NCI-H1694 (cell line): ENCODE measurements around the gene FTCD.
"Not testable (repeated sequence)": the region's sequence is repeated elsewhere in the genome, so short reads cannot be mapped to it uniquely, and the experiment has no call there.

Experiments
- DNase-seq: peaks from one replicate; lab custom pipeline; 2025; lab: John Stamatoyannopoulos, UW

The FTCD gene

DNA sequence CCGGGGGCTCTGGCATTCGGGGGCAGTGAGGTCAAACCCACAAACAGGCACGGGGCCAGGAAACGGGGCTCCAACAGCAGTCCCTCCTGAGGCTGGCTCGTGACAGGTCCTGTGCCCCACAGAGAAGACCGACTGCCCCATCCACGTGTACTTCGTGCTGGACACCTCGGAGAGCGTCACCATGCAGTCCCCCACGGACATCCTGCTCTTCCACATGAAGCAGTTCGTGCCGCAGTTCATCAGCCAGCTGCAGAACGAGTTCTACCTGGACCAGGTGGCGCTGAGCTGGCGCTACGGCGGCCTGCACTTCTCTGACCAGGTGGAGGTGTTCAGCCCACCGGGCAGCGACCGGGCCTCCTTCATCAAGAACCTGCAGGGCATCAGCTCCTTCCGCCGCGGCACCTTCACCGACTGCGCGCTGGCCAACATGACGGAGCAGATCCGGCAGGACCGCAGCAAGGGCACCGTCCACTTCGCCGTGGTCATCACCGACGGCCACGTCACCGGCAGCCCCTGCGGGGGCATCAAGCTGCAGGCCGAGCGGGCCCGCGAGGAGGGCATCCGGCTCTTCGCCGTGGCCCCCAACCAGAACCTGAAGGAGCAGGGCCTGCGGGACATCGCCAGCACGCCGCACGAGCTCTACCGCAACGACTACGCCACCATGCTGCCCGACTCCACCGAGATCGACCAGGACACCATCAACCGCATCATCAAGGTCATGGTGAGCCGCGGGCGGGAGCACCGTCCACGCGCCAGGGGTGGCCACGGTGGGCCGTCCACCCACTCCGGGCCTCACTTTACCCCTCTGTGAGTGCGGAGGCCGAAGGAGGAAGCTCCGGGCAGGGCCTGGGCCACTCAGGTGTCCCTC is 43.3 kb downstream of the FTCD start:
- no peak for DNase-seq

DNA sequence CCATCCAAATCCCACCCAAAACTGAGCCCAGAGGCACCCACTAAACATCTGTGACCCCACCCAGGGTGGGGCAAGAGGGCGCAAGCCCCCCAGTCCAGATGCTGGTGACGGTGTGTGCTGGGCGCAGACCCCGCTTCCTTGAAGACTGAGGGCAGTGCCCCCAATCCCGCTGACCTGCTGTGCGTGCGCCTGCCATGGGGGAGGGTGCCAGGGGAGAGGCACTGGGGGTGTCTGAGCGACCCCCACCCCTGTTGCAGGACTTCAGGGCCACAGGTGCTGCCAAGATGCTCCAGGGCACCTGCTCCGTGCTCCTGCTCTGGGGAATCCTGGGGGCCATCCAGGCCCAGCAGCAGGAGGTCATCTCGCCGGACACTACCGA is 44.2 kb downstream of the FTCD start:
- DNase-seq, result no peak

DNA sequence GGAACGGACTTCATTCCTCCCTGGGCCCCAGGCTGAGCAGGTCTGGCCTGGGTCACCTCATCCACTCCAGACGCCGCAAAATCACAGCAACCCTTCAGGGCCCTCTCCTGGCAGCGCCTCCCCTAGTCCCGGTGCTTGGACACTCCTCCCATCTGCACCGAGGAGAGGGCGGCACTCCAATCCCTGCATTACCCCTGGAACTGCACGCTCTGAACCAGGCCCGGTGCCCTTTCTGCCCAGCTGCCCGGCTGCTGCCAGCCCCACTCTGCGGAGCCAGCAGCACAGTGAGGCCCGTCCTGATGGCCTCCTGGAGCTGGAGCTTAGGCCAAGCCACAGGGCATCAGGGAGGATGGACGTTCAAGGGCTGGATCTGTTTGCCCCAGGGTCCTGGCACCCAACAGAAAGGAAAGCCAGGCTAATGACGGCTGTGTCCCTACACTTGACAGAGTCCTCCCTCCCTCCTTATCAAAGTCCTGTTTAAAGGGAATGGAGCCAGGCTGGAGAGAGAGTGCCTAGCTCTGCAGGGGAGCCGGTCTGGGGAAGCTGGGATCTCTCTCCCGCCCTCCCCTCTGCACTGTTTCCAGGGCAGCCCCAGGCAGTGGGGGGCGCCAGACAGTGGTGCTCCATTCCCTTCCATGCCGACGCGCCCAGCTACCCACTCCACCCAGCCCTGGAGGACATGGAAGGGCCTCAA is 44.7 kb downstream of the FTCD start:
- no peak for DNase-seq

DNA sequence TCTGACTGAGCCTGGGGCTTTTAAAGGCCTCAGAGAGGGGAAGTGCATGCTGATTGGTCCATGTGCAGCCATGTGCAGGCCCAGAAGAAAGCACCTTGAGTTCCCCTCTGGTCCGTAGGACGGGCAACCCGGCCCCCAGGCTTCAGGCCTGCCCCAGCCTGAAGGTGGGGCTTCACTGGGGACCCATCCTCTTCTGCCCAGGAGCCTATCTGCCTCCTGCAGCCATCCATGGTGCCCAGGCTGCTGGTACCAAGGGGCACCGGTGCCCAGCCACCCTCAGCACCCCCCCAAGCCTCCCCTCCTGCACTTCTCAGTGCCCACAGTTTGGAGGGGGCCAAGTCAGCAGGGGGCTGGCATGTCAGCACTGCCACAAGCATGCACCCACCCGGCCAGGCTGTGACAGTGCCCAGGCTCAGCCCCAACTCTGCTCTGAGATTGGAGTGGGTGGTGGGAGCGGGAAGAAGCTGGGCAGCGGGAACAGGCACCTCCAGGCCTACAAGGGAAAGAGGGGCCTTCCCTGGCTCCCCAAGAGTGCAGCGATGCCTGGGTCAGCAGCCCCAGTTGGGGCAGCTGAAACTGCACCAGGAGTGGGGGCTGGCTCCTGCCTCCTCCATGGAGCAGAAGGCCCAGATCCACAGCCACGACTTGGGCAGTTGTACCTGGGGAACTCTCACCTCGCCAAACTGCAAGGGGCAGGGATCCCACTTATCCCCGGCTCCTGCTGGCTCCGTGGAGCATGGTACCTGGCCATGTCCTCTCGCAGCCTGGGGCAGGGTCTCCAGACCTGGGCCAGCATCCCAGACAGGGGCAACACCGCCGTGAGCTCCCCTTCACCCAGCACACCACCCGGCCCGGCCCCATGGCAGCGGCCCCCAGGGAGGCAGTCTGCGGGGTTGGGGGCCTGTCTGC is 45.8 kb downstream of the FTCD start:
- DNase-seq, result no peak

DNA sequence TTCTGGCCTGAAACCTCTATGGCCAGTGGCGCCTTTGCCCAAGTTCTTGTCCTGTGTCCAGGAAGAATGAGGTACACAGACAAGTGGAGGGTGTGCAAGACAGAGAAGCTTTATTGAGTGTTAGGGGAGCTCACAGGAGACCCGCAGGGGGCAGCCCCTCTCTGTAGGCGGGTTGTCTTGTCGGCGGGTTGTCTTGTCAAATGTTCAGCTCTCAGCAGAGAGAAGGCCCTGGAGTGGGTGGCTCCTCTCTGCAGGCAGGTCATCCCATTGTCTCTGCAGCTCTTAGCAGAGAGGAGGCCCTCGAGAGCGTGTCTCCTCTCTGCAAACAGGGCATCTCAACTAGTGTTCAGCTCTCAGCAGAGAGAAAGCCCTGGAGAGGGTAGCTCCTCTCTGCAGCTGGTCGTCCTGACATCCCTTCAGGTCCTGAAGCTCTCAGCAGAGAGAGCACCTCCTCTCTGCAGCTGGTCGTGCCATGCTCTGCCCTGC is 46.5 kb downstream of the FTCD start:
- DNase-seq, result no peak

DNA sequence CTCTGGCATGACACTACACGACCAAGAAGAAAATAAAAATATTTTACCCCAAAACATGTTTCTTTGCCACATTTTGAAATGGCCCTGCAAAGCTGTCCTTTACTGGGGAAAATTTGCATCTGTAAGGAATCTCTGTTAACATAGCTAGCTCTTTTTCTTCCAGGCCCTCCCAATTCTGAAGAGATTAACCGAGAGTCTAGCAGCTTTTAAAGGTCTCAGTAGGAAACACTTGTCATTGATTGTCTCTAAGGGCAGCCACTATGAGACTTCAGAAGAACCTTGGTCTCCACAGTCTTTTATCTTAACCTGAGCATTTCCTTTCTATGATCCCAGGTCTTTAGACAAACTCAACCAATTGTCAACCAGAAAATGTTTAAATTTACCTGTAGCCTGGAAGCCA is 48.0 kb downstream of the FTCD start:
- DNase-seq, result not testable (repeated sequence)

DNA sequence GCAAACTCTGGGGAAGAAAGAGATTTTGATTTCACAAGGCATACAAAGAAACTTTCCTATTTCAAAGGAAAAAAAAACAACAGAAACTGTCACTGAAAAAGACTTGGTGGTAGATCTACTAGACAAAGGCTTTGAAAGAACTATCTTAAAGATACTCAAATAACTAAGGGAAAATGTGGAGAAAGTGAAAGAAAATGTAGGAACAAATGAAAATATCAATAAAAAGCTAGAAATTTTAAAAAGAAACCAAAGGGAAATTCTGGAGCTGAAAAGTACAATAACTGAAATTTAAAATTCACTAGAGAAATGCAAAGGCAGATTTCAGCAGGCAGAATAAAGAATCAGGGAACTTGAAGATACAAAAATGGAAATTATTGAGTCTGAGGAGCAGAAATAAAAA is 51.3 kb downstream of the FTCD start:
- DNase-seq, result no peak

DNA sequence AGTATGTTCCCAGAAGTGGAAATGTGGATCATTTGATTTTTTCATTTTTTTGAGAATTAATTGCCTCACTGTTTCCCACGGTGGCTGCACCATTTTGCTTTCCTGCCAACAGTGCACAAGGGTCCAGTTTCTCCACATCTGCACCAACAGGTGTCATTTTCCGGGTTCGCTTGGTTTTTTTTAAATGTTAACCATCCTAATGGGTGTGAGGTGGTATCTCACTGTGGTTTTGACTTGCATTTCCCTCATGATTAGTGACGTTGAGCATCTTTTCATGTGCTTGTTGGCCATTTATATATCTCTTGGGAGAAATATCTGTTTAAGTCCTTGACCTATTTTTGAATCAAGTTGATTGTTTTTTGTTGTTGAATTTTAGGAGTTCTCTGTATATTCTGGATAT is 54.5 kb downstream of the FTCD start:
- DNase-seq, result no peak

DNA sequence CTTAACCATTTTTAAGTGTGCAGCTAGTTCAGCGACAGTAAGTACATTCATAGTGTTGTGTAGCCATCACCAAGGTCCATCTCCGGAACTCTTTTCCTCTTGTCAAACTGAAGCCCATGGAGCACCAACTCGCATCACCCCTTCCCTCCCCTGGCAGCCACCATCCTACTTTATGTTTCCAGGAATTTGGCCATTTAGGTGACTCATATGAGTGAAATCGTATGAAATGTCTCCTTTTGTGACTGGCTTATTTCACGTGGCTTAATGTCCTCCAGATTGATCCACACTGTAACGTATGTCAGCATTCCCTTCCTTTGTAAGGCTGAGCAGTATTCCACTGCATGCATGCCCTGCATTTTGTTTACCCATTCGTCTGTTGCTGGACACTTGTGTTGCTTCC is 55.0 kb downstream of the FTCD start:
- DNase-seq, result no peak

DNA sequence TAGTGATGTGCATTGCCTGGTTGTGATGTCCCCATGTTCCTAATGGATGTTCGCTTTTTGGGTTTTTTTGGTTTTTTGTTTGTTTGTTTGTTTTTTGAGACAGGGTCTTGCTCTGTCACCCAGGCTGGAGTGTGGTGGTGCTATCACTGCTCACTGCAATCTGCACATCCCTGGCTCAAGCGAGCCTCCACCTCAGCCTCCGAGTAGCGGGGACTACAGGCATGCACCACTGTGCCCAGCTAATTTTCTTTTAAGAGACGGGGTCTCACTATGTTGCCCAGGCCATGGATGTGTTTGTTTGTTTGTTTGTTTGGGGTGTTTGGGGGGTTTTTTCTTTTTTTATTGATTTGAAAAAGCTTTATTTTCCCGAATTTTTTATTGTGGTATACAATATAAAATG is 55.4 kb downstream of the FTCD start:
- no peak for DNase-seq

DNA sequence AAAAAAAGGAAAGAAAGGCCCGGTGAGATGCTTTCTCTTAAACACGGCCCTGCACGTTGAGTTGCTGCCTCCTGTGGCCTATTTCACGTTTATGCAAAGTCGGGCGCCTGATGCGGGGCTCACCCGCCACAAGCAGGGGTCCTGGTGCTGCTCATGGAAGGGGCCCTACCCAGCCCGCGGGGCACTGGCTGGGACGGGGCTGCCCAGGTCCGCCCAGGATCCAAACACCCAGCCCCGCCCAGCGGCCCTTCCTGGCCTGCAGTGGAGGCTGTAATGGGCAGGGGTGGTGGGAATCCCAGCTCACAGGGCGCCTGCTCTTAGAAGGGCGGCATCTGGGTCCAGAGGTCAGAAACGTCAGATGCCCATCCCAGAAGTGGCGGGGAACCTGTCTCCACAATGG is 55.9 kb downstream of the FTCD start:
- no peak for DNase-seq

DNA sequence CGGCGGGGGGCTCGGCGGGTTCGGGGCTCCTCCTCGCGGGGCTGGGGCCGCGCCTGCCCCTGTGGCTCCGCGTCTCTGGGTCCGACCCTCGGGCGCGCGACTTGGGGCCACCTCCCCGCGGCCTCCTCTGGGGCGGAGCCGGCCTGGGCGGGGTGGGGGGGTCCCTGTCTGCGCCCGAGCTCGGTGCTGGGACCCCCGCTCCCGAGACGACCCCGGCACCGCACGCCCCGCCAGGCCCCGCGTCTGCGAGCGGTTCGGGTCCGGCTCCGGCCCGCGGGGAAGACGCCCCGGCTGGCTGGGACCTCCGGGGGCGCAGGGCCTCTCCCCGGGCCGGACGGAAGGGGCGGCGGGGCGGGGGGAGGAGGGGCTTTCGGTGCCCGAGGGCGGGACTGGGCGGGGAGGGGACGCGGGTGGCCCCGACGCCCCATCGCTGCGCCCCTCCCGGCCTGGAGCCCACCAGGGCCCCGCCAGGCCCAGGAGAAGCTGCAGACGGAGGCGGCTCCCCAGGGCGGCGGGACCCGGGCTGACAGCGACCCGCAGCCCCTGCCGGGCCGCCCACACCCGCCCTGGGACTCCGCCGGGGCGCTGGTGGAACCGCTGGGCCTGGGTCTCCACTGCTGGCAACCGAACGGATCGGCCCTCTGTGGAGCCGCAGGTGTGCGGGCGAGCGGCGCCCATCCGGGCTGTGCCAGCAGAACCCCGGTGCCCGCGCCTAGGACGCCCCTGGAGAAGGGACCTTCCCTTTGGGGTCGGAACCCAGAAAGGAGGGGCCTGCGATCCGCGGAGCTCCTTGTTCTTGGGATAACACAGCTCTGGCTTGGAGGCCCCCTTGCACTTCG is 56.9 kb downstream of the FTCD start:
- no peak for DNase-seq

DNA sequence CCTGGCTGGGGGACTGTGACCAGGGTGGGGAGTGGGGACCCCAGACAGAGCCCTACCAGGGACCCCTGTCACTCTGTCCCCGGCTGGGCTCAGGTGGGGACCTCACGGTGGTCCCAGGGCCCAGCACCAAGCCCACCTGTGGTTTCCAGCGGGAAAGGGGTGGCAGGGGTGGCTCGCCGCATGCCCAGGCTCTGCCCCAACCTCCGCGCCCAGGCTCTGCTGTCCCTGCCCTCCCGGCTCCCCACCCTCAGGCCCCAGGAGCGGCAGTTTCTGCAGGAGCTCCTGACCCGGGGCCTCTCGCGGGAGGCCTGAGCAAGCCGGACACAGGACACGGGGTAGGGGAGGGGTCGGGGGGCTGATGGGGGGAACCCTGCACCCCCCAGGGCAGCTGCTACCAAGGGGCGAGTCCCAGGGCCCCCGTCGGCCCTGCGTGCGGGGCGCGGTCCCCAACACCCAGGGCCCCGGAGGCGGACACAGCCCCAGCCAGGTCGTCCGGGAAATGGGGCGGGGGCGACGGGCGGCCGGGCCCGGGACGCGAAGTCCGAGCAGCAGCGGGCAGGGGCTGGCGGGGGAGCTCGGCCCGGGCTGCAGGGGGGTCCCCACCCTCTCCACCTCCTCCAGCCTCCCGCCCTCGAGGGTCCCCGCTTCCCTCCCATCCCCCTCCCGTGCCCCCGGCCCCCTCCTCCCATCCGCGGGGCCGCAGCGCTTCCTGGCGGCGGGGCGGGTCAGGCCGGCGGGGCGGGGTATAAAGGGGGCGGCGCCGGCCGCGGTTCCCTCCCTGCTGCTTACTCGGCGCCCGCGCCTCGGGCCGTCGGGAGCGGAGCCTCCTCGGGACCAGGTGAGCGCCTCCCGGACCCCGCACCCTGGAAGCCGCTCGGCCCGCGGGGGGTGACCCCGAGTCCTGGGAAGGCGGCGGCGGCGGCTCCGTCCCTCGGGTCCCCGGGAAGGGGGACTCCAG is 57.8 kb downstream of the FTCD start, which contains the start of gene COL6A2:
Gene COL6A2 (plus strand): TSS at position 777 of the 958 bp plus-strand sequence.
- DNase-seq, result no peak

DNA sequence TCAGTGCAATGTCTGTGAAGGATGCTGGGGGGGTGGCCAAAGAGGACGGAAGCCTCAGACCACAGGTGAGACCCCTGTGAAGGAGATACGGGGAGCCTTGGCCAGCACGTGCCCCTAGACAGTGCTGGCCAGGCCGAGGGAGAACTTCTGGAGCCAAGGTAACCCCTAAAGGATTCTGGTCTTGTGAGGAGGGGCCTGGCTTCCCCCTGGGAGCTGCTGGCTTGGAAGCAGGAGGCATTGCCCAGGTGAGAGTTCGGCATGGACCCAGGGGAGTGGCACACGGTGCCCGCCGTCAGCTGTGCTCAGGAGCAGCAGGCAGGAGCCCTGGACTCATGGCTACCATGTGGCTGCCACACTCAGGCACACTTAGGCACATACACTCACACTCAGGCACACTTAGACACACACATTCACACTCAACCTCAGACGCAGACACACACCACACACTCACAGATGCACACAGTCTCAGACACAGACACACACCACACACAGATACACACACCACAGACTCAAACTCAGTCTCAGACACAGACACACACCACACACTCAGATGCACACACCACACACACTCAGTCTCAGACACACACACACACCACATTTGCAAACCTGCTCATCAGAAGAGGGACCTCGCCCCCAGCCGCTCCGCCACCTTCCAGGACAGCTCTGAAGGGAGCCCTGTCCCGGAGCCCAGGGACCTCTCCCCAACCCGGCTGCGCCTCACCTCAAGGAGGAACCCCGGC is 58.6 kb downstream of the FTCD start:
- no peak for DNase-seq

DNA sequence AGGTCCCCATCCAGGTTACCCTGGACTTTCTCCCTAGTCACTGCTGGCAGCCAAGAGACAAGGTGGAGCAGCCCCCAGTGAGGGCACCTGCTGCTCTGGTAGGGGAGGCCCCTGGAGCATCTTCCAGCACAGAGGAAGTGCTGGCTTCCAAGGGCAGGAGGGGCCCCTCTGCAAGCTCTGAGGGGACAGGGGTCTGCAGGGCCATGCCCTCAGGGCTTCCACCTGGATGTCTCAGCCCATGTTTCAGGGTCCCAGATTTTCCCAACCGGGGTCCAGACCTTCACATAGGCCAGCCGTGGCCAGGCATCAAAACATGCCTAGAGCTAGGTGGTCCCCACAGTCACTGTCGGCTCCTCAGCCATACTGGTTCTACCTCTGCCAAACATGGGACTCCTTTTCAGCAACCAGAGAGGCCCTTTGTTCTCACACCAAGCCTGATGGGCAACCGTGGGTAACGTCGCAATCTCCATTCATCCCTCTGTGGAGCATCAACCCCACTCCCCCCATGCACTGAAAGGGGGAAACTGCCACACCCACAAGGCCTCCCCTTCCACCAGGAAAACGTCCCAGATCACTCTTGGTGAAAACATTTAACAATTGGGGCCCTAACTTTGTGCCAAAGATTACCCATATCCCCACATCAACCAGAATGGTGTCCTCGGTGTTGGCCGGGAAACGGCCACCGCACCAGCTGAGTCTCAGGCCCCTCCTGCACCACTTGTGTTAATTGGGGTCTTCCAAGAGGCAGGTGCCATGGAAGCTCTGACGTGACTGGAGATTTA is 59.4 kb downstream of the FTCD start:
- DNase-seq, result no peak

DNA sequence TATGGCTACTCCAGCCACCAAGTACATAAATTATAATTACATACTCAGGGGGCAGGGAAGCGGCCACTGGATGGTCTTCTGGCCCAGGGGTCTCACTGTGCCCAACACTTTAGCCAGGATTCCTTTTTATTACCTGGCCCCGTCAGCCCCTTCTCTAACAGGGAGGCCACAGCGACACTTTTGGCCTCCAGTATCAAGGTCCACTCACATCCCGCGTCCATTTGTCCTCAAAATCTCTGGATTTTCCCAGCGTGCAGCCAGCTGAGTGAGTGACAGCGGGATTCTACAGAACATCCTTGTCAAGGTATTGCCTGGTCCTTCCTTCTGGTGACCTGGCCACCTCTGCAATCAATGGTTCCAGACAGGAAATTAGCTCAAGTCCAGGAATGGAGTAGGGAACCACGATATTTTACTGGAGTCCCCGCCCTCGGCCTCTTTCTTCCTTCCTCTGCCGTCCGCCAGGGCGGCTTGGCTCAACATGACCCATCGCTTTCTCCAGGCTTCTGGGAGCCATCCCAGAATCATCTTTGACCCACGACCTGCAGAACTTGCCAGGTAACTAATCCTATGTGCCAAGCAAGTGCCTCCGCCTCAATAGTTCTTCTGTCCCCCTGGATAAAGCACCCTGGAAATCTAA is 60.2 kb downstream of the FTCD start:
- no peak for DNase-seq

DNA sequence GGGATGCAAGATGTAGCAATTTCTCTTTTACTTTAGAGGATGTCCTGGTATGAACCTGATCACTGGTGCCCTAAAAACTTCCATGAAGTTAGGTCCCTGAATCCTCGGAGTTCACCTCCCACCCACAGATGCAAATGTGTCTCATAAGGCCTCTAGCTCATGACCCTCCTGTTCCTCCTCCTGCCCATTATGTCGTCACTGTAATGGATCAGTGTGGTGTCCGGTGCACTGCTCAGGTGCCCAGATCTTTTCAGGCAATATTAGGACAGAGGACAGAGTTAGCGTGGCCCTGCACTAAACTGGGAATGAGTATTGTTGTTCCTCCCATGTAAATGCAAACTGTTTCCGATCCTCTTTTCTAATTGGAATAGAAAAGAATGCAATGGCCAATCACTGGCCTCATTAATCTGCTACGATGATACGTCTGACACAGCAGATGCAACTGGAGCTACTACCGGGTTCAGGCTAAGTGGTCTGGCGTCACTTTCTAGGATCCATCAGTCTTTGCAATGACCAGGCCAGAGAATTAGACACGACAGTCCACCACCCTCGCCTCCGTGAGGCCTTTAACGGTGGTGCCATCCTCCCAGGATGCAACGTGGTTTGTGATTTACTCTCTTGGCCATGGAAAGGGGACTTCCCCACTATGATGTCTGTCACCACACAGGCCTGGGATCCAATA is 60.8 kb downstream of the FTCD start:
- no peak for DNase-seq
